Measurements from ENCODE around the gene NIM1K.

NIM1K gene

GRCh38 chr5:43227655-43228054, 35.6 kb downstream of the NIM1K start:
- Histone ChIP-seq H3K9me3 (no peaks in the 10 kb centered on the region), H3K36me3 (no peaks in the 10 kb centered on the region), H3K27me3 (no peaks in the 10 kb centered on the region), H3K27ac (no peak overlapping the region), H3K4me3 (no peak overlapping the region), H3K4me1 (no peaks in the 10 kb centered on the region)
- intact Hi-C loops (cut with DNase I; ENCODE audit: low total_unique reads): no loop called here
- TF ChIP-seq, protein P1, sequence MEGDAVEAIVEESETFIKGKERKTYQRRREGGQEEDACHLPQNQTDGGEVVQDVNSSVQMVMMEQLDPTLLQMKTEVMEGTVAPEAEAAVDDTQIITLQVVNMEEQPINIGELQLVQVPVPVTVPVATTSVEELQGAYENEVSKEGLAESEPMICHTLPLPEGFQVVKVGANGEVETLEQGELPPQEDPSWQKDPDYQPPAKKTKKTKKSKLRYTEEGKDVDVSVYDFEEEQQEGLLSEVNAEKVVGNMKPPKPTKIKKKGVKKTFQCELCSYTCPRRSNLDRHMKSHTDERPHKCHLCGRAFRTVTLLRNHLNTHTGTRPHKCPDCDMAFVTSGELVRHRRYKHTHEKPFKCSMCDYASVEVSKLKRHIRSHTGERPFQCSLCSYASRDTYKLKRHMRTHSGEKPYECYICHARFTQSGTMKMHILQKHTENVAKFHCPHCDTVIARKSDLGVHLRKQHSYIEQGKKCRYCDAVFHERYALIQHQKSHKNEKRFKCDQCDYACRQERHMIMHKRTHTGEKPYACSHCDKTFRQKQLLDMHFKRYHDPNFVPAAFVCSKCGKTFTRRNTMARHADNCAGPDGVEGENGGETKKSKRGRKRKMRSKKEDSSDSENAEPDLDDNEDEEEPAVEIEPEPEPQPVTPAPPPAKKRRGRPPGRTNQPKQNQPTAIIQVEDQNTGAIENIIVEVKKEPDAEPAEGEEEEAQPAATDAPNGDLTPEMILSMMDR (IDR thresholded peaks at IDR 0.05): peak; percentile 6 to 7
- no peak for DNase-seq

DNA sequence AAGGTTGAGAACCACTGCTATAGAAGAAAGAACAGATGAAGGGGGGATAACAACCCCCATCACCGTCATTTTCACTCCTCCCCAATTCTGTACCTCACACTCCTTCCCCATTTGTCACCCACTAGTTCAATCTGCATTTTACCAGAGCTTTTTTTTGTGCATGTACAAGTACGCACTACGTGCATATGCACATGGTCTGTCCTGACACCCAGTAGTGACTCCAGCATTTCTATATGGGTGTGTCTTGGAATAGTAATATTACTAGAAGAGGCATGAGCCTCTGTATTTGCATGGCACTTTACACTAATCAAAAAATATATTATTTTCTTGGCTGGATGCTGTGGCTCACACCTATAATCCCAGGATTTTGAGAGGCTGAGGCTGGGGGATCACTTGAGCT, 38.7 kb downstream of the NIM1K start:
- H3K4me1 ChIP-seq: no peaks in the 10 kb centered on the region
- intact Hi-C loops (cut with DNase I; ENCODE audit: low total_unique reads): no loop called here

DNA sequence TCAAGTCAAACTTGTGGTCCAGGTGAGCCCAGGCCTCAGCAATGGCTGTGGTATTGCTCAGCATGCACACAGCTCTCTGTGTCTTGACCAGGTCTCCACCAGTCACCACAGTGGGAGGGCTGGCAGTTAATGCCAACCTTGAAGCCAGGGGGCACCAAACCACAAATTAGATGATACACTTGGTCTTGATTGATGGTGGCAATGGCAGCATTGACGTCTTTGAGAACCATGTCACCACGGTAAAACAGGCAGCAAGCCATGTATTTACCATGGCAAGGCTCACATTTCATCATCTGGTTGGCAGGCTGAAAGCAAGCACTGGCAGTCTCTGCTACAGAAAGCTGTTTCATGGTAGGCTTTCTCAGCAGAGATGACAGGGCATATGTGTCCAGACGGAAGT, 40.0 kb downstream of the NIM1K start:
- TF ChIP-seq, protein P1 (IDR thresholded peaks at IDR 0.05): no peak
- Histone ChIP-seq H3K27ac (no peak overlapping the region), H3K27me3 (no peaks in the 10 kb centered on the region), H3K4me3 (no peak overlapping the region), H3K9me3 (no peaks in the 10 kb centered on the region), H3K36me3 (no peaks in the 10 kb centered on the region), H3K4me1 (no peaks in the 10 kb centered on the region)
- DNase-seq: no peak
- intact Hi-C loops (cut with DNase I; ENCODE audit: low total_unique reads): no loop called here

More for the DNA sequence above, 38.7 kb downstream of the NIM1K start:
- H3K36me3 ChIP-seq: no peaks in the 10 kb centered on the region
- H3K4me3 ChIP-seq: no peak overlapping the region
- no peak overlapping the region for H3K27ac ChIP-seq
- TF ChIP-seq, protein P1 (IDR thresholded peaks at IDR 0.05): no peak
- DNase-seq: no peak
- H3K27me3 ChIP-seq: no peaks in the 10 kb centered on the region
- H3K9me3 ChIP-seq: no peaks in the 10 kb centered on the region

- H3K4me1 ChIP-seq: no peaks in the 10 kb centered on the region
- no peak overlapping the region for H3K27ac ChIP-seq
- DNase-seq: no peak
These were observed 41.2 kb downstream of the NIM1K start for GRCh38 chr5:43232943-43233833.

DNA sequence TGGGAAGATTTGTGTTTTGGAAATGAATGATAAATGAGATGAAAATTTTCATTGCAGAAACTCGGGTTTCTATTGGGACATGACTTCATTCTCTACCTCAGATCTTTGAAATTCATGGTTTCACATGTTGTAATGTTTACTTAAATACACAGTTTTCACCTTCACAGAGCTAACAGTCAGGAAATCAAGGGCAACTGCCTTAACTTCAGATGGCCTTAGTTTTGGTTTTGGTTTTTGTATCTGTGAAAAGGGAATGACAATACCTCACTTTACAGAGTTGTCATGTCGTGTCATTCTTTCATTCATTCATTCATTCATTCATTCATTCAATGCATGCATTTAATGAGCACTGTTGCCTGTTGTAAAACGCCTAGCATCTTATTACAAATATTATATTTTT, 41.9 kb downstream of the NIM1K start:
- H3K27me3 ChIP-seq: no peaks in the 10 kb centered on the region
- H3K4me3 ChIP-seq: no peak overlapping the region
- no peak for DNase-seq
- no peaks in the 10 kb centered on the region for H3K4me1 ChIP-seq
- intact Hi-C loops (cut with DNase I; ENCODE audit: low total_unique reads): no loop called here
- no peaks in the 10 kb centered on the region for H3K36me3 ChIP-seq
- H3K27ac ChIP-seq: no peak overlapping the region
- TF ChIP-seq, protein P1 (IDR thresholded peaks at IDR 0.05): no peak
- no peaks in the 10 kb centered on the region for H3K9me3 ChIP-seq

More at GRCh38 chr5:43232943-43233833, 41.2 kb downstream of the NIM1K start:
- intact Hi-C loops (cut with DNase I; ENCODE audit: low total_unique reads): no loop called here
- H3K9me3 ChIP-seq: no peaks in the 10 kb centered on the region
- TF ChIP-seq, protein P1 (IDR thresholded peaks at IDR 0.05): no peak
- H3K36me3 ChIP-seq: no peaks in the 10 kb centered on the region
- H3K27me3 ChIP-seq: no peaks in the 10 kb centered on the region
- no peak overlapping the region for H3K4me3 ChIP-seq
